Thyroid gland (tissue), 4 donors: ENCODE results near the gene SLC10A6. TPM values are rescaled to one million over a fixed set of nuclear protein-coding genes. Genes with fewer than 3 reads are reported as not detected.

ENCODE experiments used
- DNase-seq, 2 donors: peaks; one replicate each; pipeline ENCODE4 v3.0.0-alpha.2; 2019
- H3K27ac ChIP-seq, 3 donors: fragments of 200-600 bp; sonication (generic); 1 replicate in 2 of 3; 2 replicates in 1 of 3; pipeline ENCODE4 v1.5.1; 2016 to 2019; ENCODE audit warnings: mild to moderate bottlenecking in 1 of 3, moderate library complexity in 1 of 3
- H3K27me3 ChIP-seq: fragments of 200-600 bp; sonication (generic); one replicate; pipeline ENCODE4 v1.5.1; 2019
- H3K36me3 ChIP-seq, 2 donors: fragments of 200-600 bp; sonication (generic); one replicate each; pipeline ENCODE4 v1.5.1; 2016 to 2019
- H3K4me1 ChIP-seq, 2 donors: fragments of 200-600 bp; sonication (generic); one replicate each; pipeline ENCODE4 v1.5.1; 2017 to 2019
- H3K4me3 ChIP-seq, 3 donors: fragments of 200-600 bp; sonication (generic); replicated peaks in 1 of 3; 1 replicate in 2 of 3; 2 replicates in 1 of 3; pipeline ENCODE4 v1.5.1; 2016; ENCODE audit warnings: mild to moderate bottlenecking in 1 of 3
- H3K9me3 ChIP-seq: fragments of 200-600 bp; sonication (generic); one replicate; pipeline ENCODE4 v1.5.1; 2017
- CTCF ChIP-seq, 6 experiments: fragments of 200-600 bp in 3 of 6; fragments of 450-650 bp in 3 of 6; sonication (generic) in 3 of 6; IDR thresholded peaks; one replicate each; pipeline ENCODE4 v1.5.1; 2016 to 2019; ENCODE audit warnings: antibody characterized with exemption in 6 of 6, mild to moderate bottlenecking in 2 of 6, inconsistent platforms in 1 of 6, moderate library complexity in 1 of 6
- POLR2A ChIP-seq, 2 donors: fragments of 450-650 bp; IDR thresholded peaks; one replicate each; pipeline ENCODE4 v1.6.1; 2017; ENCODE audit warnings: antibody characterized with exemption in 2 of 2, mild to moderate bottlenecking in 2 of 2, moderate library complexity in 1 of 2
- WGBS, 2 donors: methylation state at CpG; one replicate each; pipeline ENCODE4 v1.1.5; 2017; 5-methylcytosine and 5-hydroxymethylcytosine counted together
- intact Hi-C: fragments of 100-400 bp; cut with DNase I; formaldehyde crosslinking; loops from one replicate; pipeline ENCODE4 v1.15.1; 2023
- total RNA-seq, 4 donors: library from RNA; depleted of rRNA; stranded (reverse); fragments of >200 nt; gene quantifications; one replicate each; pipeline ENCODE4 v1.2.3, GENCODE V29; 2016

Gene SLC10A6
- total RNA-seq, 4 donors from 2014 or later = 1.5 to 7.1 (median 4.7) TPM

GRCh38 chr4:86819561-86819960 is 29.6 kb downstream of the SLC10A6 start:
- Histone ChIP-seq H3K27ac (no peak overlapping the region), H3K36me3 (peaks cover 0 to 9% of the 10 kb centered on the region in 2 donors), H3K4me1 (no peaks in the 10 kb centered on the region), H3K27me3 (no peaks in the 10 kb centered on the region), H3K9me3 (no peaks in the 10 kb centered on the region), H3K4me3 (no peak overlapping the region)
- DNase-seq = no peak
- TF ChIP-seq CTCF (IDR thresholded peaks at IDR 0.05) (no peak), POLR2A (IDR thresholded peaks at IDR 0.05) (no peak)
- WGBS, 2 donors = 89 to 90% methylated on average over 7 of the region's 7 CpGs
- intact Hi-C loops = no loop called here

DNA sequence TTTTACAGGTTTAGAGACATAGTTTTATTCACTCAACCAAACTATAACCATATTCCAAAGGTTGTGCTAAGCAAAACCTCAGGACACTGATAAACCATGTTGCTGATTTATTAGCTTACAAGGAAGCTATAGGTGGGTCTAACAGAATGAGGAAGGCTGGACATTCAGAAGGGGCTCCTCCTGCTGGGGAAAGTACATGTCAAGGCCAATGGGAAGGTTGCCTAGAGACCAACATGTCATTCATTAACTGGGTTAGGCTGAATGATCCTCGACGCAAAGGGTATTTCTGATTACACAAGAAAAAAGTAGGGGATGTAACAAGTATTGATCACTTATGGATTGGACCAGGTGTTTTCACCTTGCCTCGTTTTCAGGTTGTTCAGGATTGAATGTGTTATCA is 30.3 kb downstream of the SLC10A6 start:
- no peak for DNase-seq
- no peak overlapping the region for H3K27ac ChIP-seq

GRCh38 chr4:86818211-86818610 is 31.0 kb downstream of the SLC10A6 start:
- Histone ChIP-seq H3K4me3 (no peak overlapping the region), H3K27ac (no peak overlapping the region), H3K36me3 (peaks cover 0 to 20% of the 10 kb centered on the region in 2 donors), H3K4me1 (no peaks in the 10 kb centered on the region), H3K27me3 (no peaks in the 10 kb centered on the region), H3K9me3 (no peaks in the 10 kb centered on the region)
- TF ChIP-seq CTCF (IDR thresholded peaks at IDR 0.05) = no peak
- TF ChIP-seq POLR2A (IDR thresholded peaks at IDR 0.05) = no peak
- intact Hi-C loops = no loop called here
- 97% methylated on average over 2 of the region's 2 CpGs for WGBS, 2 donors
- DNase-seq = no peak

More for the DNA sequence above, 30.3 kb downstream of the SLC10A6 start:
- Histone ChIP-seq H3K4me1 (no peaks in the 10 kb centered on the region), H3K9me3 (no peaks in the 10 kb centered on the region), H3K36me3 (peaks cover 0 to 16% of the 10 kb centered on the region in 2 donors), H3K4me3 (no peak overlapping the region), H3K27me3 (no peaks in the 10 kb centered on the region)
- 95 to 96% methylated on average over 3 of the region's 3 CpGs for WGBS, 2 donors
- intact Hi-C loops = no loop called here
- no peak for TF ChIP-seq POLR2A (IDR thresholded peaks at IDR 0.05)
- no peak for TF ChIP-seq CTCF (IDR thresholded peaks at IDR 0.05)

GRCh38 chr4:86816501-86817273 is 32.5 kb downstream of the SLC10A6 start:
- Histone ChIP-seq H3K9me3 (no peaks in the 10 kb centered on the region), H3K4me3 (no peak overlapping the region), H3K27ac (peak overlapping the region; percentile 32 to 45 (median 32)), H3K36me3 (peaks cover 0 to 25% of the 10 kb centered on the region in 2 donors), H3K4me1 (no peaks in the 10 kb centered on the region), H3K27me3 (no peaks in the 10 kb centered on the region)
- no peak for DNase-seq
- TF ChIP-seq POLR2A (IDR thresholded peaks at IDR 0.05) (no peak), CTCF (IDR thresholded peaks at IDR 0.05) (no peak)
- WGBS, 2 donors = 76 to 83% methylated on average over 9 of the region's 9 CpGs
- intact Hi-C loops = no loop called here

DNA sequence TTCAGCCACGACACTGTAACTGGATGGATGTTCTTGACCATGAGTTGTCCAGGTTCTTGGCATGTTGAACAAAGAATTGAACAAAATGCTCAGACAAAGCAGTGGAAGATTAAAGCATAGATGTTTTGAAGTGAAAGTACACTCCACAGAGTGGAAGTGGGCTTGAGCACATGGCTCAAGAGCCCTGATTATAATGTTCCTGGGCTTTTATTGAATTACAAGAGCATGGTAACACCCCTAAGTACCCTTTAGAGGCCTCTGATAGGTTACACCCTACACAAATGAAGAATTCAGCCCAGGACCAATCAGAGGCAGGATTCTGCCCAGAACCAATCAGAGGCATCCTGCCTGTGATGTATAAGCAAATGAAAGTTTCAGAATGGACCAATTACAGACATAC is 33.5 kb downstream of the SLC10A6 start:
- 81 to 94% methylated on average over 1 of the region's 1 CpG for WGBS, 2 donors
- Histone ChIP-seq H3K4me3 (no peak overlapping the region), H3K4me1 (no peaks in the 10 kb centered on the region), H3K27me3 (no peaks in the 10 kb centered on the region), H3K36me3 (peaks cover 0 to 31% of the 10 kb centered on the region in 2 donors), H3K27ac (peak overlapping the region in 2 of 3 donors; percentile 32 to 45), H3K9me3 (no peaks in the 10 kb centered on the region)
- intact Hi-C loops = no loop called here
- TF ChIP-seq POLR2A (IDR thresholded peaks at IDR 0.05) (no peak), CTCF (IDR thresholded peaks at IDR 0.05) (no peak)
- no peak for DNase-seq
